Measurements from ENCODE around the gene SND1.

The SND1 gene

GRCh38 chr7:127903892-127904669 is 252.1 kb downstream of the SND1 start:
- in situ Hi-C loops (cut with HindIII; ENCODE audit: low sequenced_read_pairs) = no loop called here
- TF ChIP-seq CTCF (IDR thresholded peaks at IDR 0.05; ENCODE audit: low read depth, low read length, missing control alignments) = no peak
- no peak for DNase-seq (ENCODE audit: low read depth)
- no peak overlapping the region for H3K4me3 ChIP-seq (ENCODE audit: low read depth, low read length)

GRCh38 chr7:127904670-127904985 is 252.6 kb downstream of the SND1 start:
- DNase-seq (ENCODE audit: low read depth) = no peak
- TF ChIP-seq CTCF (IDR thresholded peaks at IDR 0.05; ENCODE audit: low read depth, low read length, missing control alignments) = no peak
- in situ Hi-C loops (cut with HindIII; ENCODE audit: low sequenced_read_pairs) = no loop called here
- H3K4me3 ChIP-seq (ENCODE audit: low read depth, low read length) = no peak overlapping the region

GRCh38 chr7:127905021-127905420 is 253.0 kb downstream of the SND1 start:
- in situ Hi-C loops (cut with HindIII; ENCODE audit: low sequenced_read_pairs) = no loop called here
- TF ChIP-seq CTCF (IDR thresholded peaks at IDR 0.05; ENCODE audit: low read depth, low read length, missing control alignments) = no peak

GRCh38 chr7:127905491-127906330 is 253.7 kb downstream of the SND1 start:
- DNase-seq (ENCODE audit: low read depth) = no peak
- in situ Hi-C loops (cut with HindIII; ENCODE audit: low sequenced_read_pairs) = no loop called here
- TF ChIP-seq CTCF (IDR thresholded peaks at IDR 0.05; ENCODE audit: low read depth, low read length, missing control alignments) = no peak
- no peak overlapping the region for H3K4me3 ChIP-seq (ENCODE audit: low read depth, low read length)

More at GRCh38 chr7:127905021-127905420, 253.0 kb downstream of the SND1 start:
- no peak for DNase-seq (ENCODE audit: low read depth)
- H3K4me3 ChIP-seq (ENCODE audit: low read depth, low read length) = no peak overlapping the region

- no peak overlapping the region for H3K4me3 ChIP-seq (ENCODE audit: low read depth, low read length)
- in situ Hi-C loops (cut with HindIII; ENCODE audit: low sequenced_read_pairs) = no loop called here
- peak; percentile 49 for DNase-seq (ENCODE audit: low read depth)
- TF ChIP-seq CTCF (IDR thresholded peaks at IDR 0.05; ENCODE audit: low read depth, low read length, missing control alignments) = no peak
Observed at GRCh38 chr7:127907110-127908040, 255.4 kb downstream of the SND1 start.

All from astrocyte of the cerebellum (primary cell).